ENCODE data around the gene MANSC4. TPM values are rescaled to one million over a fixed set of nuclear protein-coding genes. Genes with fewer than 3 reads are reported as not detected.

MANSC4 gene
- total and polyA plus RNA-seq, 9 of the 15 experiments (the other 6 are each of a cell fraction or from before 2014, with no cell fraction given) = not detected

GRCh38 chr12:27818401-27818918 lies 38.4 kb upstream of the MANSC4 start (continued):
- TF ChIP-seq JUND (IDR thresholded peaks at IDR 0.05; ENCODE audit: borderline replicate concordance, low read depth, low read length) = no peak
- TF ChIP-seq JUND (tag; IDR thresholded peaks at IDR 0.05; ENCODE audit: borderline replicate concordance, low read depth, low read length) = peak; percentile 49; the same call in 1 of the 3 replicates
- no peak for TF ChIP-seq COPS2 (conservative IDR thresholded peaks at IDR 0.05)
- no peak for TF ChIP-seq ZNF778 (CRISPR knock-in tag; IDR thresholded peaks at IDR 0.05)
- peak; percentile 86 for TF ChIP-seq TSHZ1 (CRISPR knock-in tag; IDR thresholded peaks at IDR 0.05)
- no peak for TF ChIP-seq SIRT6 (IDR thresholded peaks at IDR 0.05; ENCODE audit: low read depth, low read length)
- no peak for TF ChIP-seq ZBTB2 (IDR thresholded peaks at IDR 0.05)
- TF ChIP-seq ZNF740 (CRISPR knock-in tag; IDR thresholded peaks at IDR 0.05) = no peak
- TF ChIP-seq ZNF740 (tag; IDR thresholded peaks at IDR 0.05) = peak in 1 of 2 experiments; percentile 85; a peak in 1 of 4 replicates
- TF ChIP-seq ZNF764 (CRISPR knock-in tag; IDR thresholded peaks at IDR 0.05; ENCODE audit: low read depth) = no peak
- TF ChIP-seq ARID3B (CRISPR knock-in tag; IDR thresholded peaks at IDR 0.05; ENCODE audit: borderline replicate concordance) = no peak
- TF ChIP-seq RAD51 (IDR thresholded peaks at IDR 0.05; ENCODE audit: borderline replicate concordance, low read depth) = no peak
- no peak for TF ChIP-seq ARID3A (IDR thresholded peaks at IDR 0.05; ENCODE audit: borderline replicate concordance, low read depth, low read length)
- no peak for TF ChIP-seq ZNF133 (CRISPR knock-in tag; IDR thresholded peaks at IDR 0.05)
- TF ChIP-seq ZNF639 (CRISPR knock-in tag; conservative IDR thresholded peaks at IDR 0.05 in 1 of 2, IDR thresholded peaks at IDR 0.05 in 1 of 2) = peak in 1 of 2 experiments; percentile 83; a peak in 2 of 4 replicates
- no peak for TF ChIP-seq DACH1 (IDR thresholded peaks at IDR 0.05; ENCODE audit: partially characterized antibody)
- TF ChIP-seq NFIC (IDR thresholded peaks at IDR 0.05) = no peak

Measured in K562 (cell line).